ENCODE data around the gene POLR2A. TPM values are rescaled to one million over a fixed set of nuclear protein-coding genes. Genes with fewer than 3 reads are reported as not detected.
A peak's percentile ranks its signal among the peaks of the same experiment; 100 is the strongest.

Gene POLR2A
- total and polyA plus RNA-seq, 8 donors: 24.5 to 83.6 (median 53.8) TPM

- TF ChIP-seq, protein P1, sequence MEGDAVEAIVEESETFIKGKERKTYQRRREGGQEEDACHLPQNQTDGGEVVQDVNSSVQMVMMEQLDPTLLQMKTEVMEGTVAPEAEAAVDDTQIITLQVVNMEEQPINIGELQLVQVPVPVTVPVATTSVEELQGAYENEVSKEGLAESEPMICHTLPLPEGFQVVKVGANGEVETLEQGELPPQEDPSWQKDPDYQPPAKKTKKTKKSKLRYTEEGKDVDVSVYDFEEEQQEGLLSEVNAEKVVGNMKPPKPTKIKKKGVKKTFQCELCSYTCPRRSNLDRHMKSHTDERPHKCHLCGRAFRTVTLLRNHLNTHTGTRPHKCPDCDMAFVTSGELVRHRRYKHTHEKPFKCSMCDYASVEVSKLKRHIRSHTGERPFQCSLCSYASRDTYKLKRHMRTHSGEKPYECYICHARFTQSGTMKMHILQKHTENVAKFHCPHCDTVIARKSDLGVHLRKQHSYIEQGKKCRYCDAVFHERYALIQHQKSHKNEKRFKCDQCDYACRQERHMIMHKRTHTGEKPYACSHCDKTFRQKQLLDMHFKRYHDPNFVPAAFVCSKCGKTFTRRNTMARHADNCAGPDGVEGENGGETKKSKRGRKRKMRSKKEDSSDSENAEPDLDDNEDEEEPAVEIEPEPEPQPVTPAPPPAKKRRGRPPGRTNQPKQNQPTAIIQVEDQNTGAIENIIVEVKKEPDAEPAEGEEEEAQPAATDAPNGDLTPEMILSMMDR (IDR thresholded peaks at IDR 0.05): no peak
- Histone ChIP-seq H3K27me3 (no peaks in the 10 kb centered on the region), H3K36me3 (no peaks in the 10 kb centered on the region), H3K9me3 (no peaks in the 10 kb centered on the region), H3K4me1 (peaks cover 18 to 30% (median 20%) of the 10 kb centered on the region in 3 donors), H3K27ac (peak overlapping the region; percentile 90 to 100 (median 100)), H3K4me3 (peak overlapping the region; percentile 49 to 68 (median 54))
- FAIRE-seq: peak; percentile 56
- intact Hi-C loops (cut with DNase I): no loop called here
- ATAC-seq: peak; percentile 63 to 82 (median 74)
- 0 to 1% methylated on average over 38 of the region's 38 CpGs for WGBS, 2 donors
- peak; percentile 90 to 97 (median 94) for DNase-seq
Measured at GRCh38 chr17:7483255-7484066, 705 bp upstream of the POLR2A start.

GRCh38 chr17:7484919-7485377, 782 bp downstream of the POLR2A start:
- 0% methylated on average over 19 of the region's 19 CpGs for WGBS, 2 donors
- DNase-seq: no peak
- H3K27ac ChIP-seq: peak overlapping the region in 3 of 4 donors; percentile 99 to 100 (median 100)
- no peaks in the 10 kb centered on the region for H3K36me3 ChIP-seq
- FAIRE-seq: no peak
- H3K4me3 ChIP-seq: peak overlapping the region; percentile 8 to 68 (median 42)
- H3K9me3 ChIP-seq: no peaks in the 10 kb centered on the region
- no peaks in the 10 kb centered on the region for H3K27me3 ChIP-seq
- ATAC-seq: no peak
- intact Hi-C loops (cut with DNase I): no loop called here
- H3K4me1 ChIP-seq: peaks cover 18 to 42% (median 27%) of the 10 kb centered on the region in 3 donors
- TF ChIP-seq, protein P1 (IDR thresholded peaks at IDR 0.05): no peak

DNA sequence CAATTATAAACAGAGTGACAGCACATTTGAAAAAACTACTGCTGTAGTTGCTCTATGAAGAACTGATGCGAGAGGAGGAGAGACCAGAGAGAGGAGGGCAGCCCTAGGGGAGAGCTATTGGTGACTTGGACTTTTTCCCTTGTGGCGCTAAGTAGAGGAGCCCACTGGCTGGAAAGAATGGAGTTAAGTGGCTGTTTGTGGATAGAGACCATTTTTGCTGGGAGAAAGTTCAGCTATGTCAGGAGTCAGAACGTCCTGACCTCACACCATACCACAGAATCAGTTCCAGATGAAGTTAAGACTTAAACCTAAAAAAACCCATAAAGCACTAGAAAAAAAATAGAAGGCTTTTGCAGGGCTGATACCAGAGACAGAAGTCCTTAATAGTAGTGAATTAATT, 2.0 kb downstream of the POLR2A start:
- FAIRE-seq (no peak), DNase-seq (no peak), ATAC-seq (no peak)
- 41 to 45% methylated on average over 3 of the region's 3 CpGs for WGBS, 2 donors
- peaks cover 18 to 39% (median 27%) of the 10 kb centered on the region in 3 donors for H3K4me1 ChIP-seq
- peak overlapping the region in 3 of 4 donors; percentile 27 to 68 (median 57) for H3K4me3 ChIP-seq
- intact Hi-C loops (cut with DNase I): no loop called here
- no peaks in the 10 kb centered on the region for H3K27me3 ChIP-seq
- H3K36me3 ChIP-seq: no peaks in the 10 kb centered on the region
- TF ChIP-seq, protein P1 (IDR thresholded peaks at IDR 0.05): no peak
- H3K27ac ChIP-seq: no peak overlapping the region
- H3K9me3 ChIP-seq: no peaks in the 10 kb centered on the region

- Histone ChIP-seq H3K36me3 (no peaks in the 10 kb centered on the region), H3K27ac (no peak overlapping the region), H3K9me3 (no peaks in the 10 kb centered on the region), H3K4me1 (peaks cover 18 to 39% (median 27%) of the 10 kb centered on the region in 3 donors), H3K4me3 (no peak overlapping the region), H3K27me3 (no peaks in the 10 kb centered on the region)
- TF ChIP-seq, protein P1 (IDR thresholded peaks at IDR 0.05): no peak
- intact Hi-C loops (cut with DNase I): no loop called here
- ATAC-seq (no peak), DNase-seq (peak in 2 of 6 donors; percentile 1 to 3), FAIRE-seq (no peak)
- WGBS, 2 donors: 71 to 74% methylated on average over 8 of the region's 8 CpGs
Measured at GRCh38 chr17:7490144-7490543, 6.0 kb downstream of the POLR2A start.

- Histone ChIP-seq H3K9me3 (no peaks in the 10 kb centered on the region), H3K27ac (no peak overlapping the region), H3K36me3 (peaks cover 0 to 4% (median 3%) of the 10 kb centered on the region in 3 donors), H3K4me3 (no peak overlapping the region), H3K27me3 (no peaks in the 10 kb centered on the region), H3K4me1 (peaks cover 14 to 28% (median 18%) of the 10 kb centered on the region in 3 donors)
- 93% methylated on average over 1 of the region's 1 CpG for WGBS, 2 donors
- no peak for DNase-seq
- TF ChIP-seq, protein P1 (IDR thresholded peaks at IDR 0.05): no peak
- peak in 2 of 4 donors; percentile 23 to 28 for ATAC-seq
- no peak for FAIRE-seq
- intact Hi-C loops (cut with DNase I): no loop called here
Measured at GRCh38 chr17:7491583-7491982, 7.4 kb downstream of the POLR2A start.

Measured in pancreas (tissue), 10 donors.